ENCODE data around the gene ARID4B.

GRCh38 chr1:235156265-235156664 is 171.7 kb downstream of the ARID4B start:
- TF ChIP-seq CTCF (IDR thresholded peaks at IDR 0.05) (no peak), POLR2A (IDR thresholded peaks at IDR 0.05) (no peak)

Data from heart left ventricle (tissue), 13 donors.